GM18870 (cell line): ENCODE results near the gene RHBG.
"Not testable (repeated sequence)": the region's sequence is repeated elsewhere in the genome, so short reads cannot be mapped to it uniquely, and the experiment has no call there.

ENCODE experiments used
- ATAC-seq: cut with Tn5 transposase; IDR thresholded peaks from one replicate; pipeline ENCODE4 v1.9.1; 2021; ENCODE audit warnings: moderate library complexity; ENCODE audit not compliant: unreplicated experiment

RHBG gene

GRCh38 chr1:156359973-156360372 lies 9.0 kb upstream of the RHBG start:
- ATAC-seq = no peak

DNA sequence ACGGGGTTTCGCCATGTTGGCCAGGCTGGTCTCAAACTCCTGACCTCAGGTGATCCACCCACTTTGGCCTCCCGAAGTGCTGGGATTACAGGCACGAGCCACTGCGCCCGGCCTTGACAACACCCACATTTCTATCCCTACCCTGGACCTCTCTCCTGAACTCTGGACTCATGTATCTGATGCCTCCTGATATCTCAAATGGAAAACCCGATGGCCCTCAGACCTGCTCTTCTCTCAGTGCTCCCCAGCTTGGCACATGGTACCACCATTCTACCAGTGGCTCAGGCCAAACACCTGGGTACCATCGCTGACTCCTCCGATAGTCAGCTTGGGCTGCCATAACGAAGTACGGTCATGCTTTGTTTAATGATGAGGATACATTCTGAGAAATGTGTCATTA lies 8.5 kb upstream of the RHBG start:
- no peak for ATAC-seq

DNA sequence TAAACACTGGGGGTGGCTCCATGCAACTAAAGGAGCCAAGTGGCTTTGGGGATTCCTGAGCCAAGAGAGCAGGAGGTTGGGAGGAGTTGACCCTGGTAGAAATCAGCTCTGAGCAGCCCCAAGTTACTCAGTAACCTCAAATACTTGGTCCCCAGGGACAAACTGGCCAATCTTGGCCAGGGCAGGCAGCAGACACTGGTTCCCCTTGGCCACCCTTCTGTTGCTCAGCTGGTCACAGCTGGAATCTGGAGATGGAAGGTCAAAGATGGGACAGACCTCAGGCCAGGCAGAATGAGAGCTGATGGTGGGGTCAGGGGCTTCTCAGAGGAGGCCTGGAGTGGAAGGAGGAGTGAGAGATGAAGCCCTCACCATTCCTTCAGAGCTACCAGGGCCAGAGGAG lies 3.3 kb upstream of the RHBG start:
- ATAC-seq = no peak

DNA sequence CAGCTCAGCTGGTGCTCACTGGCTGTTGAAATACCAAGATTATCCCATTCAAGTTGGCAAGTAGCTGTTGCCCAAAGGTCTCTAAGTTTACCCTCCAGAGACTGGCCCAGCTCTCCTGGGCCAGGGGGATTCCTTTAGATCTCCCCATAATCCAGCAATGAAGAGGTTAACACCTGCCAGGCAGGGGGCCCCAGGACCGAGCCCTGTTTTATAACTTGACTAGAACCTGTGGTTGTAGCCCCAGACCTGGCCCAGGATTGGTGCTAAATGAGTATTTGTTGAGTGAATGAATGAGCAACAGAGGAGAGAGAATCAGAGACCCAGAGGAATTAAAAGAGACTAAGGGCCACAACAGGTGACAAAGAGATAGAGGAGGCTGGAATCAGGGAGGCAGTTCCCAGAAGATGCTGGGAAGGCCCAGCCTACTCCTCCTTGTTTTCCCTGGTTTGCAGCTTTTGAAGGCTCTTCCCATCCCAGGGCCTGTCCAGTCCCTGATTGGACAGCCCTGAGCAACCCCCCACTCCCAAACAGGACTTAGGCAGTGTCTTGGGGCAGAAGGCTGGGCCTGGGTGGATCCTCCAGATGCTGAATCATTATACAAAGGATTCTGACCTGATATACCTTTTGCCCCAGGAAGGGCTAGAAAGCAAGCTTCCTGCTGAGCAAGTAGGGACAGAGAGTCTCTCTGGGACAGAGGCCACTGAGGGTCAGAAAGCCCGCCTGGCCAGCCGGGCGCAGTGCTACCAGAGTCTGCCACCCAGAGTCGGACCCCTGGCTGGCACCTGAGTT lies 2.4 kb upstream of the RHBG start:
- ATAC-seq = no peak

DNA sequence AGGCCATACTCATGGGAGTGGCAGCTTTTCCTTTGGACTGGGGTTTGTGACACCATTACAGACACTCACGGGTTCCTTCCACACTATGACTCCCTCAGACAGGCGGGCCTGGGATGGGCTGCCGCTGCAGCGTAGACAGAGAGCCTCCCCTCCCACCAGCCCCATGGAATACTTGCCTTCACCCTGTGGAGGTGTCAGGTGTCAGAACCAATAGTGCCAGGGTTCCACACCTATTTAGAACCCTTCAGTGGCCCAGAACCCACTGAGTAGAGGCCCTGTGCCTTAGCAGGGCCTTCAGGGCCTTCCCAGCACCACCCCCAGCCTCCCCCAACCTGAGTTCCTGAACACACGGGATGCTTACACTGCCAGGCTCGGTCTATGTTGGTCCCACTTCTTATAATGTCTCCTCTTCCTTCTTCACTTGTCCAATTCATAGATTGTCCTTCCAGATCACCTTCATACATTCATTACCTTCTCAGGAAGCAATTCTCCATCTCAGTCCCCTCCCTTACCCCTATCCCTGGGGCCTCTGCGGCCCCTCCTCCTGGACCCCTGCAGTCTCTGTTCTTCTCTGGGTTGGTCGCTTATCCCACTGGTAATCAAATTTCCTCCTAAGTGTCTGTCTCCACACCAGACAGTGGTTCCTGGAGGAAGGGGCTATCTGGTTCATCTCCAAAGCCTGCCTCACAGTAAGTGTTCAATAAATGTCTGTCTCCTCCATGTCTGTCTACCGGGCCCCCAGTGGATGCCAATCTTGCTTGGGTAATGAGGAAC lies 1.4 kb upstream of the RHBG start:
- ATAC-seq = no peak

DNA sequence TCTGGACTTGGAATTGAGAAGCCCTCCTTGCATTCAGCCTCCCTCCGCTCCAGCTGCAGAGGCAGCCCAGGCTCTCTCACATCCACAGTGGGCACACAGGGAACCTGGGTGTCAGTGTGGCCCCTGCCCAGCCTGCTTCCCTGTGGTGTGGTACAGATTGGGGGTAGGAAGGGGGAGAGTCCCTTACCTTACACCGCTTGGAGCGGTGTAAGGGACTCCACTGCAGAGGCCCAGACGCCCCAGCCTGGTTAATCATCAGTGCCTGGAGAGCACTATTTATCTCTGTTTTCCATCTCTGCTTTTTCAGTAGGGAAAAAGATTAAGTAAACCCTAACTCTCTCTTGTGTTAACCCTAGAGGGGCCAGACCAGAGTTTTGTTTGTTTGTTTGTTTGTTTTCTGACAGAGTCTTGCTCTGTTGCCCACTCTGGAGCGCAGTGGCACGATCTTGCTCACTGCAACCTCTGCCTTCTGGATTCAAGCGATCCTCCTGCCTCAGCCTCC lies 803 bp upstream of the RHBG start:
- no peak for ATAC-seq

DNA sequence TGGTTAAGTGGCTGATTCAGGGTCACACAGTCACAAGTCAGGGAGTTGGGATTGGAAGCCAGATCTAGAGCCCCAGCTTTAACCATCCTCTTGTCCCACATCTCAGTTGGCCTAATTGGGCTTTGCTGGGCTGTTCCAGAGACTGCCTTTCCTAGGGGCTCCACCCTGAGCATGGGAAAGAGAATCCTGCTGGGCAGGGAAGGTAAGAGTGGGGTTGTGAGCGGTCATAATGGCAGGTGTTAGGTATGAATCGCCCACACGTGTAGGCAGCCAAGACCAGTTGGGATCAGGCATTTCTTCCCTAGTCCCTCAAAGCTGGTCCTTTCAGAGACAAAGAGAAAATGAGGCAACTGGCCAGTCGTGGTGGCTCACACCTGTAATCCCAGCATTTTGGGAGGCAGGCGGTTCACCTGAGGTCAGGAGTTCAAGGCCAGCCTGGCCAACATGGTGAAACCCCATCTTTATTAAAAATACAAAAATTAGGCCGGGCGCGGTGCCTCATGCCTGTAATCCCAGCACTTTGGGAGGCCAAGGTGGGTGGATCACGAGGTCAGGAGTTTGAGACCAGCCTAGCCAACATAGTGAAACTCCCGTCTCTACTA lies 775 bp downstream of the RHBG start:
- ATAC-seq = not testable (repeated sequence)

- no peak for ATAC-seq
Measured at GRCh38 chr1:156371553-156372264, 2.7 kb downstream of the RHBG start.

GRCh38 chr1:156372265-156372586 lies 3.2 kb downstream of the RHBG start:
- ATAC-seq = no peak

- ATAC-seq = no peak
Measured at GRCh38 chr1:156372876-156373275, 3.9 kb downstream of the RHBG start.

DNA sequence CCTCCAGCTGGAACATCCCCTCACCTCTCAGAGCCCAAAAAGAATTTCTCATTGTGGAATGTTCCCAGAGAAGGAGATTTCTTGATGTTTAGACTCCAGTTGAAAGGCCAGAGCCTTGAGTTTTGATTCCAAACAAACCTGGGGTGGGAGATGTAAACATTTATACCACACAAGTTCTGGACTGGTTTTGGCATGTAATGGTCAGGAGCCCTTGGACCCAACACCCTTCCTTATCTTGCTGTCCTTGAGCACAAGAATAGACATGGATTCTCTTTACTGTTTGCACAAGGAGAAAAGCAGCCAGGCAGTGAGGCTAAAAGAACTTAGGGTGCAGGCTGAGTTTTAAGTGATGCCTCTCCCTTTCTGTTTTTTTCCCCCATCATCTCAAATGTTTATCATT lies 4.5 kb downstream of the RHBG start:
- ATAC-seq = no peak

DNA sequence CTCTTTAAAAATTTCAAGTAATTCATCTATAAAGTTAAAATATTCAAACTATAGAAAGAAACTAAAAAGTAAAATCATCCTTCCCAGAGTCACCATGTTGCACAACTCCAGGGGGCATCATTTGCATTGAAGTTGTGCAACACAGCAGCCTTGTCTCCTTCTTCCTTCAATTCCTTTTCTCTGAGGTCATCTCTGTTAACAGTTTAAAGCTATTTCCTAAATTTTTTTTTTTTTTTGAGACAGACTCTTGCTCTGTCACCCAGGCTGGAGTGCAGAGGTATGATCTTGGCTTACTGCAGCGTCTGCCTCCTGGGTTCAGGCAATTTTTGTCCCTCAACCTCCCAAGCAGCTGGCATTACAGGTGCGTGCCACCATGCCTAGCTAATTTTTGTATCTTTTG lies 7.1 kb downstream of the RHBG start:
- ATAC-seq = no peak

GRCh38 chr1:156376958-156377919 lies 8.2 kb downstream of the RHBG start:
- no peak for ATAC-seq

DNA sequence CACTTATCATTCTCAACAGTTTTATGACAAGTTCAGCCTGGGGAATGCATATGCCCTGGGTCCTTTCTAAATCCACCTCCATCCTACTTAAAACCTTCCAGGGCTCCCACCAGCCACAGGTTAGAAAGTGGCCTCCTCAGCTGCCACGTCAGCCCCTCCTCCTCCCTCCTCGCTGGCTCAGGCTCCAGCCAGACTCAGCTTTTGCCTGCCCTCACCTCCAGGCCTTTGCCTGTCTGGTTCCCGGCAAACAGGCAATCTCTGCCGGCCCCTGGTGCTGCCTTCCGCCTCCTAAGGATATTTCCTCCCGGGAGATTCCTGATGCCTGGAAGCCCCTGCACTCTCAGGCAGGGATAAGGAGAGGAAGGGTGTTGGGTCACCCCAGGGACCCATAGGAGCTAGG lies 9.5 kb downstream of the RHBG start:
- no peak for ATAC-seq

DNA sequence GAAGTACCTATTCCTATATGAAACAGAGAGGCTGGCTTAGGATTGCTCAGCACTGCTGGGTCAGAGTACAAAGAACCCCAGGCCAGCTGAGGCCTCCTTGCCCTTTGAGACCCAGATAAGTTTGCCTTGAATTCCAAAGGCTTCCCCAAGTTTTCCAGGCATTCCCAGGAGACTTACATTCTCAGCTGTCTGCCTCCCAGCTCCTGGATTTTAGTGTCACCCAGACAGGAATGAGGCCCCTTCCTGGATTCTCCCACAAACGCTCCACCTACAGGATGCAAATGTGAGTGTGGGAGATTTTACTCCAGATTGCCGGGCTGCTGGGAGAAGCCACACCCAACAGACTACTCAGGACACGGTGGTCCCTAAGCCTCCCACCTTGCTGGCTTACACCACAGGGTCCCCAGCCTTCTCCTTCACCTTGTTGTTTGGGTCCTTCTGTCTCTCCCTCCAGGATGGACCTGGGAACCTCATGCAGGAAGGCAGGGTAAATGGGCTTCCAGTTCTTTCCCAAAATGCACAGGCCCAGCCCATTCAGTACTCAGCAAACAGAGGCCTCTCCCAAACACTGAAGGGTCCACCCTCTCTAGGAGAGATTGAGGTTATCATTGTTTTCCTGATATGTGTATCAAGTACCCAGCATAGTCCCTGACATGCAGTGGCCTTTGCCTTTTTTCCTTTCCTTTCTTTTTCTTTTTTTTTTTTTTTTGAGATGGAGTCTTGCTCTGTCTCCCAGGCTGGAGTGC lies 10.6 kb downstream of the RHBG start:
- ATAC-seq = no peak

- ATAC-seq = no peak
Measured at GRCh38 chr1:156382561-156382960, 13.6 kb downstream of the RHBG start.

GRCh38 chr1:156383023-156383422 lies 14.0 kb downstream of the RHBG start:
- ATAC-seq = no peak

DNA sequence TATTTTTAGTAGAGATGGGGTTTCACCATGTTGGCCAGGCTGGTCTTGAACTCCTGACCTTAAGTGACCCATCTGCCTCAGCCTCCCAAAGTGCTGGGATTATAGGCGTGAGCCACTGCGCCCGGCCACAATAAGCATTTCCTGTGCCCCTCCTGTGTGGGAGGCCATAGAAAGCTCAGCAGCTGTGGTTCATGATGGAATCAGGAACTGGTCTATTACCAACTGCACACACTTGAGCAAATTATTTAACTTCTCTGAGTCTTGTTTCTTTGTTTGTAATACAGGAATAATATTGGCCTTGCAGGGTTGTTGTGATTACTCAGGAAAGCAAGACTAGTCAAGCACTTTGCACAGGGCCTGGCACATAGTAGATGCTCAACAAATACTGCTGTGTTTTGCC lies 15.0 kb downstream of the RHBG start:
- no peak for ATAC-seq

- no peak for ATAC-seq
Measured at GRCh38 chr1:156384658-156385057, 15.6 kb downstream of the RHBG start.
